ENCODE data around the gene NRXN2. TPM values are rescaled to one million over a fixed set of nuclear protein-coding genes. Genes with fewer than 3 reads are reported as not detected.
"Not testable (repeated sequence)": the region's sequence is repeated elsewhere in the genome, so short reads cannot be mapped to it uniquely, and the experiment has no call there.

NRXN2 gene
- total RNA-seq, 1 experiment from 2014 or later, result not detected

- no peak for TF ChIP-seq CTCF (IDR thresholded peaks at IDR 0.05; ENCODE audit: unreplicated experiment)
- Mint-ChIP-seq H3K4me1 (ENCODE audit: insufficient read depth, unreplicated experiment) (peaks cover 6% of the 10 kb centered on the region), H3K4me3 (ENCODE audit: unreplicated experiment) (no peak overlapping the region), H3K36me3 (ENCODE audit: insufficient read depth, unreplicated experiment) (no peaks in the 10 kb centered on the region), H3K27ac (ENCODE audit: low read depth, unreplicated experiment) (no peak overlapping the region), H3K9me3 (ENCODE audit: unreplicated experiment) (no peaks in the 10 kb centered on the region), H3K27me3 (ENCODE audit: insufficient read depth, unreplicated experiment) (peaks cover 70% of the 10 kb centered on the region)
- ChIA-PET POLR2A (no interaction called here), CTCF (interaction anchor here (1.0 to 5.0 kb wide), 4 partner anchors 19 to 225 kb away, joined by 3 to 30 read pairs (median 5); no protein-coding TSS in a partner anchor)
- BruUV-seq (replicated peaks), result no TSS peak
- intact Hi-C loops (cut with micrococcal nuclease), result no loop called here
- no peak for DNase-seq (ENCODE audit: unreplicated experiment)
Measured at GRCh38 chr11:64670975-64671374, 52.0 kb downstream of the NRXN2 start.

- intact Hi-C loops (cut with micrococcal nuclease), result no loop called here
- POLR2A ChIA-PET, result no interaction called here
- H3K27me3 Mint-ChIP-seq (ENCODE audit: insufficient read depth, unreplicated experiment), result peaks cover 44% of the 10 kb centered on the region
- no peak for TF ChIP-seq CTCF (IDR thresholded peaks at IDR 0.05; ENCODE audit: unreplicated experiment)
- DNase-seq (ENCODE audit: unreplicated experiment), result no peak
- H3K27ac Mint-ChIP-seq (ENCODE audit: low read depth, unreplicated experiment), result no peak overlapping the region
- CTCF ChIA-PET, result interaction anchor here (1.5 to 4.1 kb wide), 2 partner anchors 22 to 37 kb away, joined by 8 to 20 read pairs; no protein-coding TSS in a partner anchor
- no peak overlapping the region for H3K4me3 Mint-ChIP-seq (ENCODE audit: unreplicated experiment)
- no peaks in the 10 kb centered on the region for H3K36me3 Mint-ChIP-seq (ENCODE audit: insufficient read depth, unreplicated experiment)
- BruUV-seq (replicated peaks), result no TSS peak
- H3K4me1 Mint-ChIP-seq (ENCODE audit: insufficient read depth, unreplicated experiment), result no peaks in the 10 kb centered on the region
- no peaks in the 10 kb centered on the region for H3K9me3 Mint-ChIP-seq (ENCODE audit: unreplicated experiment)
Measured at GRCh38 chr11:64667154-64667745, 55.7 kb downstream of the NRXN2 start.

GRCh38 chr11:64665411-64665821, 57.6 kb downstream of the NRXN2 start:
- DNase-seq (ENCODE audit: unreplicated experiment), result no peak
- H3K27ac Mint-ChIP-seq (ENCODE audit: low read depth, unreplicated experiment), result no peak overlapping the region
- no peak for TF ChIP-seq CTCF (IDR thresholded peaks at IDR 0.05; ENCODE audit: unreplicated experiment)
- peaks cover 26% of the 10 kb centered on the region for H3K27me3 Mint-ChIP-seq (ENCODE audit: insufficient read depth, unreplicated experiment)
- intact Hi-C loops (cut with micrococcal nuclease), result no loop called here
- H3K4me1 Mint-ChIP-seq (ENCODE audit: insufficient read depth, unreplicated experiment), result no peaks in the 10 kb centered on the region
- H3K9me3 Mint-ChIP-seq (ENCODE audit: unreplicated experiment), result no peaks in the 10 kb centered on the region
- CTCF ChIA-PET, result interaction anchor here (0.6 to 1.0 kb wide), 6 partner anchors 16 to 255 kb away, joined by 3 to 5 read pairs (median 4); no protein-coding TSS in a partner anchor
- POLR2A ChIA-PET, result no interaction called here
- no peak overlapping the region for H3K4me3 Mint-ChIP-seq (ENCODE audit: unreplicated experiment)
- no peaks in the 10 kb centered on the region for H3K36me3 Mint-ChIP-seq (ENCODE audit: insufficient read depth, unreplicated experiment)
- BruUV-seq (replicated peaks), result no TSS peak

GRCh38 chr11:64664236-64664870, 58.6 kb downstream of the NRXN2 start:
- H3K36me3 Mint-ChIP-seq (ENCODE audit: insufficient read depth, unreplicated experiment); H3K4me3 Mint-ChIP-seq (ENCODE audit: unreplicated experiment); POLR2A ChIA-PET; H3K27ac Mint-ChIP-seq (ENCODE audit: low read depth, unreplicated experiment); H3K9me3 Mint-ChIP-seq (ENCODE audit: unreplicated experiment); DNase-seq (ENCODE audit: unreplicated experiment); intact Hi-C loops (cut with micrococcal nuclease); BruUV-seq (replicated peaks): not testable (repeated sequence)
- CTCF ChIA-PET, result interaction anchor here (0.6 kb wide), 1 partner anchor 41 kb away, joined by 4 read pairs; no protein-coding TSS in a partner anchor
- H3K27me3 Mint-ChIP-seq (ENCODE audit: insufficient read depth, unreplicated experiment), result peaks cover 15% of the 10 kb centered on the region
- H3K4me1 Mint-ChIP-seq (ENCODE audit: insufficient read depth, unreplicated experiment), result peaks cover 10% of the 10 kb centered on the region

All from MCF 10A (cell line).